Measurements from ENCODE around the gene DDAH1.

GRCh38 chr1:85437139-85437538, 27.8 kb downstream of the DDAH1 start:
- no peak for TF ChIP-seq RELA (CRISPR knock-in tag; IDR thresholded peaks at IDR 0.05; ENCODE audit: borderline replicate concordance)
- no peak for TF ChIP-seq CTCF (IDR thresholded peaks at IDR 0.05)
- no peak for TF ChIP-seq ZNF512 (CRISPR knock-in tag; IDR thresholded peaks at IDR 0.05; ENCODE audit: borderline replicate concordance)
- no peak for TF ChIP-seq ATF2 (CRISPR knock-in tag; IDR thresholded peaks at IDR 0.05; ENCODE audit: borderline replicate concordance, low read depth)
- no peak for TF ChIP-seq ESRRA (CRISPR knock-in tag; IDR thresholded peaks at IDR 0.05; ENCODE audit: borderline replicate concordance)
- no peak; the same call in 1 of the 2 replicates for TF ChIP-seq MAX (CRISPR knock-in tag; IDR thresholded peaks at IDR 0.05)

Data from WTC11 (cell line).